ENCODE results near the gene ZNG1A. TPM values are rescaled to one million over a fixed set of nuclear protein-coding genes. Genes with fewer than 3 reads are reported as not detected.
"Not testable (repeated sequence)": the region's sequence is repeated elsewhere in the genome, so short reads cannot be mapped to it uniquely, and the experiment has no call there.

Gene ZNG1A
- polyA plus RNA-seq, 1 donor from 2014 or later = 92.2 TPM

DNA sequence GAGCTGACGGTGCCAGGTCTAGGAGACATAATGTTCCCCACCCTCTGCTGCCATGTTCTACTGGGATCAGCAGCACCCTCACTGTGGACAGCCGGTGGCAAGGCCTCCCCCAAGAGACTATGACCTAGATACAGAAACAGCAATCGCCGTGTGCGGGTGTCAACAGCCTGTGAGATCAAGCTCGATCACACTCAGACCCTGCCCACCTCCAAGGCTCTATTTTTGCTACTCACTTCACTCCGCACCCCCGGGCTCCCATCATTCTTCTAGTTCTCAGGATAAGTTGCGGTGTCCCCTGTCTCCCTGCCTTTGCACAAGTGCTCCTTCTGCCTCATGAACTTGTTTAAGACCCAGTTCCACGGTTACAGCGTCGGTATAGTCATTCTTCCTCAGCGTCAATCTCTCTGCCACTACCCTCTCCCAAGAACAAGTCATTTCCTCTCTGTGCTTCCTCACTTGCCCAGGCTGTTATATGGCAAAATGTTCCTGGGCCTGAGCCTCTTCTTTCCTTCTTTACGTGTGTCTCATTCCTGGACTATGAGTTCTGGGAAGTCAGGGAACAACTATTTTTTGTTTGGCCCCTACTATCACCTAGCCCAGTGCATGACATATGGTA lies 30.4 kb upstream of the ZNG1A start:
- Histone ChIP-seq H3K4me3 (ENCODE audit: low read length) (no peak overlapping the region), H3K79me2 (replicated peaks; ENCODE audit: insufficient read depth, low read length) (no peaks in the 10 kb centered on the region), H4K20me1 (ENCODE audit: insufficient read depth) (no peaks in the 10 kb centered on the region), H3K9me2 (ENCODE audit: insufficient read depth, low read length) (no peaks in the 10 kb centered on the region), H2AFZ (ENCODE audit: low read depth, low read length) (no peak overlapping the region), H3K9me3 (ENCODE audit: low read length) (no peaks in the 10 kb centered on the region), H3F3A (ENCODE audit: insufficient read depth, low read length, poor library complexity, severe bottlenecking) (no peaks in the 10 kb centered on the region), H3K27me3 (ENCODE audit: insufficient read depth, low read depth, low read length) (peaks cover 15% of the 10 kb centered on the region), H3K36me3 (ENCODE audit: insufficient read depth, low read length) (no peaks in the 10 kb centered on the region), H3K4me2 (ENCODE audit: low read length) (no peak overlapping the region), H3K9ac (ENCODE audit: low read length) (no peak overlapping the region), H3K27ac (ENCODE audit: low read length) (no peak overlapping the region)
- TF ChIP-seq, protein P1, sequence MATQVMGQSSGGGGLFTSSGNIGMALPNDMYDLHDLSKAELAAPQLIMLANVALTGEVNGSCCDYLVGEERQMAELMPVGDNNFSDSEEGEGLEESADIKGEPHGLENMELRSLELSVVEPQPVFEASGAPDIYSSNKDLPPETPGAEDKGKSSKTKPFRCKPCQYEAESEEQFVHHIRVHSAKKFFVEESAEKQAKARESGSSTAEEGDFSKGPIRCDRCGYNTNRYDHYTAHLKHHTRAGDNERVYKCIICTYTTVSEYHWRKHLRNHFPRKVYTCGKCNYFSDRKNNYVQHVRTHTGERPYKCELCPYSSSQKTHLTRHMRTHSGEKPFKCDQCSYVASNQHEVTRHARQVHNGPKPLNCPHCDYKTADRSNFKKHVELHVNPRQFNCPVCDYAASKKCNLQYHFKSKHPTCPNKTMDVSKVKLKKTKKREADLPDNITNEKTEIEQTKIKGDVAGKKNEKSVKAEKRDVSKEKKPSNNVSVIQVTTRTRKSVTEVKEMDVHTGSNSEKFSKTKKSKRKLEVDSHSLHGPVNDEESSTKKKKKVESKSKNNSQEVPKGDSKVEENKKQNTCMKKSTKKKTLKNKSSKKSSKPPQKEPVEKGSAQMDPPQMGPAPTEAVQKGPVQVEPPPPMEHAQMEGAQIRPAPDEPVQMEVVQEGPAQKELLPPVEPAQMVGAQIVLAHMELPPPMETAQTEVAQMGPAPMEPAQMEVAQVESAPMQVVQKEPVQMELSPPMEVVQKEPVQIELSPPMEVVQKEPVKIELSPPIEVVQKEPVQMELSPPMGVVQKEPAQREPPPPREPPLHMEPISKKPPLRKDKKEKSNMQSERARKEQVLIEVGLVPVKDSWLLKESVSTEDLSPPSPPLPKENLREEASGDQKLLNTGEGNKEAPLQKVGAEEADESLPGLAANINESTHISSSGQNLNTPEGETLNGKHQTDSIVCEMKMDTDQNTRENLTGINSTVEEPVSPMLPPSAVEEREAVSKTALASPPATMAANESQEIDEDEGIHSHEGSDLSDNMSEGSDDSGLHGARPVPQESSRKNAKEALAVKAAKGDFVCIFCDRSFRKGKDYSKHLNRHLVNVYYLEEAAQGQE (IDR thresholded peaks at IDR 0.05; ENCODE audit: borderline replicate concordance) = no peak
- no peak for TF ChIP-seq MXI1 (conservative IDR thresholded peaks at IDR 0.05; ENCODE audit: poor library complexity, severe bottlenecking)
- no peak for TF ChIP-seq POLR2AphosphoS5 (IDR thresholded peaks at IDR 0.05)
- no peak for TF ChIP-seq EZH2 (IDR thresholded peaks at IDR 0.05; ENCODE audit: borderline replicate concordance, insufficient read depth, low read length, poor library complexity, severe bottlenecking)
- TF ChIP-seq TAF1 (IDR thresholded peaks at IDR 0.05; ENCODE audit: low read depth) = no peak
- no peak for TF ChIP-seq EP300 (conservative IDR thresholded peaks at IDR 0.05; ENCODE audit: poor library complexity, severe bottlenecking)

DNA sequence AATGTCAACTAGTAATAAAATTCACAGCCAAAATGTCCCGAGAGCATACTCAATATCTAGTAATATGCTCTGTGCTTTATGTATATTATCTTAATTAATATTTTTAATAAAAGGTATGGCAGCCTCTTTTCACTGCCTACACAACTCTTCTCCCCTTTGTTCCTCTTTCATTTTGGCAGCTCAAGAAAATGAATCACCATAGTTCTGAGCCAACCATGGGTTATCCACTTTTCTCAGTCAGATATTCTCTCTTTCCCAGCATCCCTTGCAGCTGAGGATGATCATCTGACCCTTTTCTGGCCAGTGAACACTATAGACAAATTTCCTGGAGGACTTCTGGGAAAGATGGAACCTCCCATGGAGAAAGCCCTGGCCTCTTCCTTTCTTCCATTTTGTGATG lies 27.6 kb upstream of the ZNG1A start:
- no peaks in the 10 kb centered on the region for H3F3A ChIP-seq (ENCODE audit: insufficient read depth, low read length, poor library complexity, severe bottlenecking)
- H3K27me3 ChIP-seq (ENCODE audit: insufficient read depth, low read depth, low read length) = no peaks in the 10 kb centered on the region
- no peaks in the 10 kb centered on the region for H3K79me2 ChIP-seq (replicated peaks; ENCODE audit: insufficient read depth, low read length)
- no peak overlapping the region for H3K27ac ChIP-seq (ENCODE audit: low read length)
- H3K4me3 ChIP-seq (ENCODE audit: low read length) = no peak overlapping the region
- H3K4me2 ChIP-seq (ENCODE audit: low read length) = no peak overlapping the region
- H2AFZ ChIP-seq (ENCODE audit: low read depth, low read length) = no peak overlapping the region
- no peaks in the 10 kb centered on the region for H3K9me3 ChIP-seq (ENCODE audit: low read length)
- no peak overlapping the region for H3K9ac ChIP-seq (ENCODE audit: low read length)
- no peaks in the 10 kb centered on the region for H4K20me1 ChIP-seq (ENCODE audit: insufficient read depth)
- H3K9me2 ChIP-seq (ENCODE audit: insufficient read depth, low read length) = no peaks in the 10 kb centered on the region
- TF ChIP-seq EP300 (conservative IDR thresholded peaks at IDR 0.05; ENCODE audit: poor library complexity, severe bottlenecking) (no peak), EZH2 (IDR thresholded peaks at IDR 0.05; ENCODE audit: borderline replicate concordance, insufficient read depth, low read length, poor library complexity, severe bottlenecking) (no peak), RAD21 (conservative IDR thresholded peaks at IDR 0.05) (no peak), TAF1 (IDR thresholded peaks at IDR 0.05; ENCODE audit: low read depth) (no peak)
- TF ChIP-seq, protein P1 (IDR thresholded peaks at IDR 0.05; ENCODE audit: borderline replicate concordance) = no peak
- no peaks in the 10 kb centered on the region for H3K36me3 ChIP-seq (ENCODE audit: insufficient read depth, low read length)

DNA sequence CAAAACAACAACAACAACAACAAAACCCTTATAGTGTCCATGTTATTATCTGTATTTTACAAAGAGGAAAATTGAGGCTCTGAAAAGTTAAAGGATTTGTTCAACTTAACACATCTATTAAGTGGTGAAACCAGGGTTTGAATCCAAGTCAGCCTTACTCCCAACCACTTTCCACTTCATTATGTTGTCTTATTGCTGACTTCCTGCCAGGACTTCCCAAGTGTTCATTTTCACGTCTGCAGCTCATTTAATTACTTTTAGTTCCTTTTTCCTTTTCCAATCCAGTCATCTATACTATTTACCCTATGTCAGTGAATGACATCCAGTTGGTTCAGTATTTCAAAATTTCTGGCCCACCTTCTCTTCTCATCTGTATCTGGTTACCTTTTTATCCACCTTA lies 20.7 kb upstream of the ZNG1A start:
- not testable (repeated sequence) for H2AFZ ChIP-seq (ENCODE audit: low read depth, low read length); H3K27ac ChIP-seq (ENCODE audit: low read length); H3K4me2 ChIP-seq (ENCODE audit: low read length); H3K9me3 ChIP-seq (ENCODE audit: low read length); H3K9ac ChIP-seq (ENCODE audit: low read length); H3K4me3 ChIP-seq (ENCODE audit: low read length); H3K36me3 ChIP-seq (ENCODE audit: insufficient read depth, low read length); H3K79me2 ChIP-seq (replicated peaks; ENCODE audit: insufficient read depth, low read length); H3F3A ChIP-seq (ENCODE audit: insufficient read depth, low read length, poor library complexity, severe bottlenecking); H3K9me2 ChIP-seq (ENCODE audit: insufficient read depth, low read length); H4K20me1 ChIP-seq (ENCODE audit: insufficient read depth); H3K27me3 ChIP-seq (ENCODE audit: insufficient read depth, low read depth, low read length)

DNA sequence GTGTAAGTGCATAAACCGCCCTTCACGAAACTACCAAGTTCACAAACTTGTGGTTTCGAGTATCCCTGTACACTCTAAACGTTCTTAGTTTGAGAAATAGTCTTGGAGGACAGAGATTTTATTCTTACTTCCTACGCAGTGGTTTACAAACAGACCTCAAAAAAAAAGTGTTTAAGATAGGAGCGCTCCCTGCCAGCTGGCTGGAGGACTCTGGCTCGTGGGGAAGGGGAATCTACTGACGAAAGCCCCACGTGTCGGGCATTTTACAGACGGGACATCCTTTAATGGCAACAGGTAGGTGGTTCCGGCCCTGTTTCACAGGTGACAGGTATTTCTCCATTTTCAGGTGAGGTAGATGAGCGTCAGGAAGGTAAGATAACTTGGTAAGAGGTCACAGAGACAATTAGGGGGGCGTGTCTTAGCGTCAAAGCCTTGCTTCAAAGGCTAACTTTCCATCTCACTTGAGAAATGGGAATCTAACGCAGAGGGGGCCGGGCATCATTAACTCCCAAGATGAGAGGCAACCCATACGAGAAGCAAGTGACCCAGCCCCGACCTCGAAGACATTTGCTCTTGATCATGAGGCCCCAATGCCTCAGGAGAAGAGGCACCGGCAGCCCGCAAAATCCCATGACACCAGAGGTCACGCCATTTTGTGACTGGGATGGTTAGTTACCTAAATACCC lies 573 bp downstream of the ZNG1A start:
- not testable (repeated sequence) for H4K20me1 ChIP-seq (ENCODE audit: insufficient read depth); H3K27ac ChIP-seq (ENCODE audit: low read length); H3F3A ChIP-seq (ENCODE audit: insufficient read depth, low read length, poor library complexity, severe bottlenecking); H3K4me2 ChIP-seq (ENCODE audit: low read length); H3K36me3 ChIP-seq (ENCODE audit: insufficient read depth, low read length); H3K9ac ChIP-seq (ENCODE audit: low read length); H3K79me2 ChIP-seq (replicated peaks; ENCODE audit: insufficient read depth, low read length); H3K9me2 ChIP-seq (ENCODE audit: insufficient read depth, low read length); H2AFZ ChIP-seq (ENCODE audit: low read depth, low read length); H3K27me3 ChIP-seq (ENCODE audit: insufficient read depth, low read depth, low read length); H3K9me3 ChIP-seq (ENCODE audit: low read length)
- peak overlapping the region; percentile 51 for H3K4me3 ChIP-seq (ENCODE audit: low read length)

Measured in neural cell (in vitro differentiated cells).